AG04449 (cell line): Measurements from ENCODE around the gene CERK.

ENCODE experiments used
- CTCF ChIA-PET: fragments of 350-600 bp; formaldehyde crosslinking; extraction: SDS; loops from one replicate; lab custom pipeline; 2021; ENCODE audit warnings: antibody characterized with exemption; lab: Yijun Ruan, JAX
- POLR2A ChIA-PET: fragments of 400-600, 350-600 bp; formaldehyde crosslinking; extraction: SDS; loops from one replicate; lab custom pipeline; 2020; ENCODE audit warnings: antibody characterized with exemption, inconsistent platforms; lab: Yijun Ruan, JAX
- DNase-seq: peaks from one replicate; pipeline ENCODE4 v3.0.0-alpha.2; 2010; ENCODE audit warnings: low read depth, low spot score
- H3K4me3 ChIP-seq: 2 replicates; pipeline ENCODE4 v1.5.1; 2011; ENCODE audit warnings: low read depth, mild to moderate bottlenecking, control low read depth, low read length
- TF ChIP-seq, protein P1 (sequence below): IDR thresholded peaks from one replicate; pipeline ENCODE4 v1.5.1; 2011; ENCODE audit warnings: mild to moderate bottlenecking, moderate library complexity, low read length, control low read depth, inconsistent platforms; ENCODE audit not compliant: insufficient read depth; ENCODE audit errors: missing control alignments

Gene CERK

GRCh38 chr22:46681010-46681409, 57.0 kb downstream of the CERK start:
- no peak for DNase-seq
- TF ChIP-seq, protein P1, sequence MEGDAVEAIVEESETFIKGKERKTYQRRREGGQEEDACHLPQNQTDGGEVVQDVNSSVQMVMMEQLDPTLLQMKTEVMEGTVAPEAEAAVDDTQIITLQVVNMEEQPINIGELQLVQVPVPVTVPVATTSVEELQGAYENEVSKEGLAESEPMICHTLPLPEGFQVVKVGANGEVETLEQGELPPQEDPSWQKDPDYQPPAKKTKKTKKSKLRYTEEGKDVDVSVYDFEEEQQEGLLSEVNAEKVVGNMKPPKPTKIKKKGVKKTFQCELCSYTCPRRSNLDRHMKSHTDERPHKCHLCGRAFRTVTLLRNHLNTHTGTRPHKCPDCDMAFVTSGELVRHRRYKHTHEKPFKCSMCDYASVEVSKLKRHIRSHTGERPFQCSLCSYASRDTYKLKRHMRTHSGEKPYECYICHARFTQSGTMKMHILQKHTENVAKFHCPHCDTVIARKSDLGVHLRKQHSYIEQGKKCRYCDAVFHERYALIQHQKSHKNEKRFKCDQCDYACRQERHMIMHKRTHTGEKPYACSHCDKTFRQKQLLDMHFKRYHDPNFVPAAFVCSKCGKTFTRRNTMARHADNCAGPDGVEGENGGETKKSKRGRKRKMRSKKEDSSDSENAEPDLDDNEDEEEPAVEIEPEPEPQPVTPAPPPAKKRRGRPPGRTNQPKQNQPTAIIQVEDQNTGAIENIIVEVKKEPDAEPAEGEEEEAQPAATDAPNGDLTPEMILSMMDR, result no peak
- ChIA-PET CTCF (interaction anchor here (0.8 kb wide), 1 partner anchor 42 kb away, joined by 3 read pairs; no protein-coding TSS in a partner anchor), POLR2A (no interaction called here)
- H3K4me3 ChIP-seq, result no peak overlapping the region

GRCh38 chr22:46679706-46680269, 58.3 kb downstream of the CERK start:
- no peak for DNase-seq
- ChIA-PET POLR2A (no interaction called here), CTCF (no interaction called here)
- TF ChIP-seq, protein P1, result no peak
- H3K4me3 ChIP-seq, result no peak overlapping the region

DNA sequence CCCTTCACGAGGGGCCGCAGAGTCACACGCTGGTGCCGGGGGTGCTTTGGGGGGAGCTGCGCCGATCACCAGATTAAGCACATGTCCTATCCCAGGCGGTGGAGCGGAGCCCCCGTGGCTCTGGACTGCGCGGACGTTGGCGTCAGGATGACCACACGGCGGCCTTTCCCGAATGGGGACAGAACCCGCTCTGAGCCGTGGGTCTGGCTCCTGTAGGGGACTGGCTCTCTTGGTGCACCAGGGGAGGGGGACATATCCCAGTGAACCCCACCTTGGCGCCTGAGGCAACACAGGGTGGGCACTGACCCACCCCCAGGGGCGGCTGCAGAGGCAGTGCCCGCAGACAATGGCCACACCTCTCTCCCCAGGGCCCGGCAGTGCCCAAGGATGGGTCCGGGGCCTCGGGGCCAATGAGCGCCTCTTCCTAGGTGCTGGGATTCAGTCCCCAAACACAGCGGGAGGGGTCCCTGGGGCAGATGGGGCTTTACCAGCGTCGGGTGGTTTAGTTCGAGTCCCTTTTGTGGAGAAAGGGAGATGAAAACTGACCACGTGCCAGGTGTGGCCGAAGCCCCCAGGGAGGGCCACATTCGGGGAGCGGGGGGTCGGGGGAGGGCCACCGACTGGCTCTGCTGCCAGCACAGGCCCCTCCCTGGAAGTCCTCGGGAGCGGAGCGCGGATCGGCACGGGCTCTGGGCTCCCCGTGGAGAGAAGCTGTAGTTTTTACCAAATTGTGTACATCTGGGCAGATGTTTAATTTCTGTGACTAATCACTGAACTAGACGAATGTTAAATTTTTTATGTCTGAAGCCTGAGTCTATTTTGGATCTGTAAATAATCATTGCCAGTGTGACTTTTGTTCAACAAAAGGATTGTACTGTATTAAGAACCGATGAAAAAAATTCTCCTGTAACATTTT, 59.0 kb downstream of the CERK start:
- ChIA-PET CTCF (no interaction called here), POLR2A (no interaction called here)
- DNase-seq, result no peak

GRCh38 chr22:46678003-46678657, 59.9 kb downstream of the CERK start:
- no peak overlapping the region for H3K4me3 ChIP-seq
- CTCF ChIA-PET, result no interaction called here
- no peak for DNase-seq
- POLR2A ChIA-PET, result no interaction called here
- TF ChIP-seq, protein P1, result no peak

More for the DNA sequence above, 59.0 kb downstream of the CERK start:
- H3K4me3 ChIP-seq, result no peak overlapping the region
- TF ChIP-seq, protein P1, result no peak

- no peak for DNase-seq
- TF ChIP-seq, protein P1, result no peak
- POLR2A ChIA-PET, result no interaction called here
- H3K4me3 ChIP-seq, result no peak overlapping the region
- CTCF ChIA-PET, result no interaction called here
Measured at GRCh38 chr22:46677323-46678002, 60.6 kb downstream of the CERK start.

DNA sequence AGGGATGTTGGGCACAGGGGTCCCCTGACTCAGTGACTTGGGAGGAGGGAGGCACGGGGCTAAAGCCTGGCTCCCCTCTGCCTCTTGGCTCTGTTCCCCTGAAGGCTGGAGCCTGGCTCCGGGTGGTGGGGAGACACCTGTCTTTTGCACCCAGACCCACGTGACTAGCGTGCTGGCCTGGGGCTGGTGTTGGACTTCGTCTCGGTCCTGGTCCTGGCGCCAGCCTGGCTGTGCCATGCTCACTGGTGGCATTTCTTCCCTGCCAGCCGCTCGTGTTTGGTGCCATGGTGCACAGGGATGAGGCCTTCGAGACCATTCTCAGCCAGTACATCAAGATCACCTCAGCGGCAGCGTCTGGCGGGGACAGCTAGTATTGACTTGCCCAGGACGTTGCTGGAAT, 61.2 kb downstream of the CERK start:
- ChIA-PET POLR2A (no interaction called here), CTCF (no interaction called here)
- no peak for DNase-seq
- H3K4me3 ChIP-seq, result no peak overlapping the region
- TF ChIP-seq, protein P1, result no peak
